Activated CD8-positive, alpha-beta memory T cell treated with anti-CD3 and anti-CD28 coated beads, Interleukin-2, amount 10 ng/mL, durations not matched to agents 7 days and 5 days (primary cell): ENCODE data around the gene F5. TPM values are rescaled to one million over a fixed set of nuclear protein-coding genes. Genes with fewer than 3 reads are reported as not detected.

ENCODE experiments used
- ATAC-seq: fragments of 150-1000 bp; cut with Tn5 transposase; one replicate; pipeline ENCODE4 v1.10.0; 2021; ENCODE audit warnings: moderate library complexity
- CTCF ChIA-PET: fragments of 350-600 bp; sonication (Branson Sonifier 250); formaldehyde crosslinking; loops from one replicate; lab custom pipeline; 2021; ENCODE audit warnings: antibody characterized with exemption; lab: Charles Lee
- DNase-seq: peaks from one replicate; pipeline ENCODE4 v3.0.0-alpha.2; 2020
- H3K27ac Mint-ChIP-seq: one replicate; pipeline ENCODE4 v1.8.0; 2021; ENCODE audit warnings: mild to moderate bottlenecking, mixed read lengths
- H3K27me3 Mint-ChIP-seq: one replicate; pipeline ENCODE4 v1.8.0; 2021; ENCODE audit warnings: mixed read lengths
- H3K36me3 Mint-ChIP-seq: one replicate; pipeline ENCODE4 v1.8.0; 2021; ENCODE audit warnings: mild to moderate bottlenecking, mixed read lengths
- H3K4me1 Mint-ChIP-seq: one replicate; pipeline ENCODE4 v1.8.0; 2021; ENCODE audit warnings: mixed read lengths
- H3K4me3 Mint-ChIP-seq: one replicate; pipeline ENCODE4 v1.8.0; 2021; ENCODE audit warnings: mild to moderate bottlenecking, moderate library complexity, mixed read lengths
- H3K9me3 Mint-ChIP-seq: one replicate; pipeline ENCODE4 v1.8.0; 2022; ENCODE audit warnings: low read depth, mixed read lengths
- total RNA-seq, 2 experiments: library from RNA; stranded (reverse); gene quantifications; one replicate each; pipeline ENCODE4 v1.2.3, GENCODE V29; 2021

Gene F5
- total RNA-seq: 10 to 100 TPM in 1 of 2 experiments, 1 to 10 TPM in 1; 3.1 to 14.0 TPM

DNA sequence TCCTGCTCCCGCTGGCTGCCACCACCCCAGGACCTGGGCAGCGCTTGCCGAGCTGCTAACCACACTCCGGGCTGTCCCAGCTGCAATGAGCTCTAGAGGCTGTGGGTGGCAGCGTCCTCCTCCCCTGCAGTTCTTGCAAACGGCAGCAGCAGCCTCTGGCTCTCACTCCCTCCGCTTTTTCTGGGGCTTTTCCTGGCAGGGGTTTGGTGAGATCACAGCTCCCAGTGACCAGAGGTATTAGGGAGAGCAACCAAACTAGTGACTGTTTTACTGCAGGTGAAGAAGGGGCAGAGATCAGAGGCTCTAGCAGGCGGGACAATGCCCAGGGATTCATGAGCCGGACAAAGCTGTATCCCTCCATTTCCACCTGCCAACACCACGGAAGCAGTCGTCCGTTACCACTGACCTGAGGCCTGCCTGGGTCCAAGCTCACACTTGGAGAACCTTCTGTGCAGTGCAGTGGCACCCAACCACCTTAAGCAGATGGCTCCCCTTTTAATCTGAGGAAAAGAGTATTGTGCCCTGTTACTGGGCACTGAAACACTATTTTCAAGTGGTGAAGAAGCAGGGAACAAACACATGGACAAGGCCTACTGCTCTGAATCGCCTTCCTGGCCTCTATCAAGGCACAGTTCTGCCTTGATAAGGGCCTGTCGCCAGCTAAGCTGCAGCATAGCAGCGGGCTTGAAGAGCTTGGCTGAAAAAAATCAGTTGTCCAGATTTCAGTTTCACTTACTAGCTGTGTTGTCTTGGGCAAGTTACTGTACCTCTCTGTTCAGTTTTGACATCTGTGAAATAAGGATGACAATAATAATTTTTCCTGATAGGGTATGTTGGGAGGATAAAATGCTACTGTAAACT is at the start of gene F5:
Gene F5 (minus strand): TSS at position 87 of the 861 bp plus-strand sequence. CDS start 95 bp downstream, outside the sequence.
- H3K27ac Mint-ChIP-seq: peak within 1 kb of the TSS; percentile 83
- CTCF ChIA-PET: interaction anchor here (0.9 to 2.9 kb wide), 24 partner anchors 10 to 1238 kb away, joined by 3 to 40 read pairs (median 4); no protein-coding TSS in a partner anchor
- no peaks in the 10 kb centered on the region for H3K36me3 Mint-ChIP-seq
- no peaks in the 10 kb centered on the region for H3K9me3 Mint-ChIP-seq
- ATAC-seq (peak; percentile 98), DNase-seq (peak; percentile 88)
- peaks cover 3% of the 10 kb centered on the region for H3K27me3 Mint-ChIP-seq
- H3K4me1 Mint-ChIP-seq: peaks cover 48% of the 10 kb centered on the region
- H3K4me3 Mint-ChIP-seq: peak within 1 kb of the TSS; percentile 81

GRCh38 chr1:169634877-169635276 is 48.6 kb upstream of the F5 start:
- Mint-ChIP-seq H3K27me3 (no peaks in the 10 kb centered on the region), H3K4me3 (no peak overlapping the region), H3K4me1 (no peaks in the 10 kb centered on the region), H3K27ac (no peak overlapping the region), H3K9me3 (peaks cover 21% of the 10 kb centered on the region), H3K36me3 (peaks cover 15% of the 10 kb centered on the region)
- ATAC-seq: no peak
- no peak for DNase-seq
- CTCF ChIA-PET: interaction anchor here (0.7 to 1.3 kb wide), 2 partner anchors 8 to 13 kb away, joined by 3 to 4 read pairs; no protein-coding TSS in a partner anchor

DNA sequence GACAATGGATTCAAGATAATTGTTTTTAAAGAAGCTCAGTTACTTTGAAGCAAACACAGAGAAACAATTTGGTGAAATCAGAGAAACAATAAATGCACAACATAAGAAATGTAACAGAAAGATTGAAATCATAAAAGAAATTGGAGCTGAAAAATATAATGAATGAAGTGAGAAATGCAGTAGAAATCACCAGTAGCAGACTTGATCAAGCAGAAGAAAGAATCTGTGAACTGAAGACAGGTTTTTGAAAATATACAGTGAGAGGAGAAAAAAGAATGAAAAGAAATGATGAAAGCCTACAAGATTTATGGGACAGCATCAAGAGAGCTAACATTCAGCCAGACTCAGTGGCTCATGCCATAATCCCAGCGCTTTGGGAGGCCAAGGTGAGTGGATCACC is 47.9 kb upstream of the F5 start:
- peaks cover under 1% of the 10 kb centered on the region for H3K27me3 Mint-ChIP-seq
- no peak for DNase-seq
- ATAC-seq: no peak
- H3K27ac Mint-ChIP-seq: no peak overlapping the region
- H3K9me3 Mint-ChIP-seq: peaks cover 21% of the 10 kb centered on the region
- no peak overlapping the region for H3K4me3 Mint-ChIP-seq
- H3K36me3 Mint-ChIP-seq: peaks cover 12% of the 10 kb centered on the region
- CTCF ChIA-PET: interaction anchor here (1.3 kb wide), 1 partner anchor 9 kb away, joined by 4 read pairs; no protein-coding TSS in a partner anchor
- H3K4me1 Mint-ChIP-seq: no peaks in the 10 kb centered on the region

- Mint-ChIP-seq H3K4me1 (peaks cover 2% of the 10 kb centered on the region), H3K4me3 (no peak overlapping the region), H3K9me3 (peaks cover 18% of the 10 kb centered on the region), H3K27ac (no peak overlapping the region), H3K36me3 (peaks cover 10% of the 10 kb centered on the region), H3K27me3 (peaks cover 4% of the 10 kb centered on the region)
- CTCF ChIA-PET: no interaction called here
- no peak for ATAC-seq
- DNase-seq: no peak
Measured at GRCh38 chr1:169631249-169631648, 45.0 kb upstream of the F5 start.

GRCh38 chr1:169630006-169630405 is 43.7 kb upstream of the F5 start, which contains the start of gene SELP:
Gene SELP, minus strand, starts transcription at chr1:169630124. Its CDS starts 50 bp downstream, at chr1:169630074.
- H3K27ac Mint-ChIP-seq: no peak within 1 kb of the TSS

DNA sequence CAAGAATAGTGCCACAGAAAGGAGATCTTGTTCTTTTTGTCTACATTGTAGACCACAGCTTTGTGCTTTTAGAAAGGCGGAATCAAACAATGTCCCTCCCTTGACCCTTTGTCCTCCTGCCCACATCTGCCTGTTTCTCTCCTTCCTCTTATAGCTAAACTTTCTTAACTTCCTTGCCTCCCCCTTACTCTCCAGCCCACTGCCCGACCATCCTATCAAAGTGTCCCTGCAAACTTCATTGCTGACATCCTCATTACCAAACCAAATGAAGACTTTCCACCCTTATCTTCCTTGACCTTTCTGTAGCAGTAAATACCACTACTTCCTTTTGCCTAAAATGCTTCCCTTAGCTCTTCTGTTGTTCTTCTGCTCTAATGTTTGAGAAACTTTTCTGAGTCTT is 38.6 kb upstream of the F5 start:
- H3K36me3 Mint-ChIP-seq: peaks cover 2% of the 10 kb centered on the region
- DNase-seq (no peak), ATAC-seq (no peak)
- H3K27ac Mint-ChIP-seq: no peak overlapping the region
- no peaks in the 10 kb centered on the region for H3K9me3 Mint-ChIP-seq
- H3K27me3 Mint-ChIP-seq: peaks cover 4% of the 10 kb centered on the region
- CTCF ChIA-PET: no interaction called here
- peaks cover 13% of the 10 kb centered on the region for H3K4me1 Mint-ChIP-seq
- no peak overlapping the region for H3K4me3 Mint-ChIP-seq

More at GRCh38 chr1:169630006-169630405, 43.7 kb upstream of the F5 start, which contains the start of gene SELP:
- DNase-seq (no peak), ATAC-seq (no peak)
- CTCF ChIA-PET: no interaction called here
- Mint-ChIP-seq H3K4me1 (peaks cover 2% of the 10 kb centered on the region), H3K9me3 (peaks cover 13% of the 10 kb centered on the region), H3K4me3 (no peak within 1 kb of the TSS), H3K36me3 (peaks cover 6% of the 10 kb centered on the region), H3K27me3 (peaks cover 4% of the 10 kb centered on the region)

DNA sequence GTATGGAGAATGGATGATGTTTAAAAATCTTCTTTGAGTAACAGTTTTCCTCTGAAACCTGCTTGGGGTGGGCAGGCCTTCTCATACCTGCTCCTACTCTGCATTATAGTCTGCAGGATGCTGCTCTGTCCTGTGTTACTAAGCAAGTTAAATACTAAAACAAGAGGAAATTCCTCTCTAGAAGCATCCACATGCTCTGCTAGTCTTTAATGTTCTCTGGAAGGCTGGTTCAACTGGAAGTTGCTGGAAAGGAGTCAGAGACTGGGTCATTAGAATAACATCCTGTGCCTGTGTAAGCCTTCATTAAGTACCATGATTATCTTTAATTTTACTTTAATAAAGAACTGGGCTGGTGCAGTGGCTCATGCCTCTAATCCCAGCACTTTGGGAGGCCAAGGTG is 37.8 kb upstream of the F5 start:
- Mint-ChIP-seq H3K4me3 (no peak overlapping the region), H3K27me3 (peaks cover 3% of the 10 kb centered on the region), H3K36me3 (peaks cover 2% of the 10 kb centered on the region), H3K9me3 (no peaks in the 10 kb centered on the region), H3K4me1 (peaks cover 13% of the 10 kb centered on the region), H3K27ac (no peak overlapping the region)
- CTCF ChIA-PET: interaction anchor here (1.1 kb wide), 1 partner anchor 22 kb away, joined by 3 read pairs; no protein-coding TSS in a partner anchor
- DNase-seq: no peak
- no peak for ATAC-seq

DNA sequence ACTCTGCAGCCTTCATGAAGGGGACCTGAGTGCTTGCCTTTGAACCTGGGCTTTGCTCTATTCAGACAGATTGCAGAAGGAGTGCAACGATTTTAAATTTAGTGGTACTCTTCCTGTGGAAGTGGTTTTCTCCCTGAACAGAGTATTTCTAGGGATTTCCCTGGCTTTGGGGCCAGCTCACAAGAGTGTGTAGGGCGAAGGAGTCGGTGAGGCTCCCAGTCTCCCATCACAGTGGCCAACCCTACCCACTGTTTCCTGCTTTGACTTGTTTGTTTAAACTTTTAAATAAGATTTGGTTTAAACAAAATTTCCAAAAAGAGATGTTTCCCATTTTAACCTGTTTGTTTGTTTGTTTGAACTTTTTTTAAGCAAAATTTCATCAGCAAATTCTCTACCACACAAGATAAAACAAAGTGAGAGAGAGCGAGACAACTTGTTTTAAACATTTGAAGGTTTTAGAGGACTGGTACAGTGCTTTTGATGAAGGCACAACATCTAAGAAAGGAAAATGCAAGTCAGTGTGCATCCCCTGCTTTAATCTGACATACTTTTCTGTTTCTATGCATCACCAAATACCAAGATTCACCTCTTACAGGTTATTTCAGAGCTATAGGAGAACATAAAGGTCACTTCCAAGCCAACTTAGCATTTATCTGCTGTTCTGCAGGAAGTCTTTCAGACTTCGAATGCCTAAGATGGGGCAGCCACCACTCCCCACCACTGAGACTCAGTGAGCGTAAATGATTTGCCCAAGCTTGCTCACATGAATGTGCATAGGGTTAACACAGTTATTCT is 37.0 kb upstream of the F5 start:
- no peak overlapping the region for H3K27ac Mint-ChIP-seq
- CTCF ChIA-PET: interaction anchor here (1.1 kb wide), 1 partner anchor 22 kb away, joined by 3 read pairs; no protein-coding TSS in a partner anchor
- H3K9me3 Mint-ChIP-seq: no peaks in the 10 kb centered on the region
- peaks cover 2% of the 10 kb centered on the region for H3K36me3 Mint-ChIP-seq
- peaks cover 2% of the 10 kb centered on the region for H3K27me3 Mint-ChIP-seq
- H3K4me1 Mint-ChIP-seq: peaks cover 13% of the 10 kb centered on the region
- no peak overlapping the region for H3K4me3 Mint-ChIP-seq
- no peak for DNase-seq
- ATAC-seq: no peak

DNA sequence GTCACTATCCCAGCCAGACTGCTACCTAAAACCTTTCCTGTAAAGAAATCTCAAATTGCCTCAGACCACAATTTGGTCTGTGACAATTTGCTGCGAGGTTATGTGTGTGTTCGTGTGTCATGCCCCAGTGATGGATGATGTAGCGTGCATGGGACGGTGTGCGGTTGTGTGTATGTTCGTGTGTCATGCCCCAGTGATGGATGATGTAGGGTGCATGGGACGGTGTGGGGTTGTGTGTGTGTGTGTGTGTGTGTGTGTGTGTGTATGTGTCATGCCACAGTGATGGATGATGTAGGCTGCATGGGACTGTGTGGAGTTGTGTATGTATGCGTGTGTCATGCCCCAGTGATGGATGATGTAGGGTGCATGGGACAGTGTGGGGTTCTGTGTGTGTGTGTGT is 34.3 kb upstream of the F5 start:
- DNase-seq (no peak), ATAC-seq (no peak)
- Mint-ChIP-seq H3K27ac (no peak overlapping the region), H3K4me1 (peaks cover 11% of the 10 kb centered on the region), H3K27me3 (no peaks in the 10 kb centered on the region), H3K36me3 (peaks cover 2% of the 10 kb centered on the region), H3K9me3 (no peaks in the 10 kb centered on the region), H3K4me3 (no peak overlapping the region)
- CTCF ChIA-PET: no interaction called here

DNA sequence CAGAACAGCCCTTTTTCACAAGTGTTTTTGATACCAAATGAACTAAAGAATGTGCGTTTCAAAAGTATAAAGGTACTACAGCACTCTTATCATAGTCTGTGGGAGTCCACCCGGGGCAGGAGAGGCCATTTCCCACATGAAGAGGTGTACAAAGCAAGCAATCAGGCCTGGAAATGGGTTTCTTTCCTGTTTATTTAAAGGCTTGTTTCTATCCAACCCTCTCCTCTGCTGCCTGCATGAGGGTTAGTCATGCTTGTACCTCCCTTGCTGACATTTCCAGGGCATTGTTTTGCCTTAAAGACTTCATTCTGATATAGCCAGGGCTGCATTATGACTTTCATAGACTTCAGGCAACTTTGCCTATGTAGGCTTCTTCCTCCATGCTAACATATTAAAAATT is 32.1 kb upstream of the F5 start:
- DNase-seq (no peak), ATAC-seq (no peak)
- CTCF ChIA-PET: no interaction called here
- H3K4me1 Mint-ChIP-seq: peaks cover 4% of the 10 kb centered on the region
- H3K9me3 Mint-ChIP-seq: no peaks in the 10 kb centered on the region
- no peak overlapping the region for H3K4me3 Mint-ChIP-seq
- H3K27me3 Mint-ChIP-seq: peaks cover 5% of the 10 kb centered on the region
- H3K27ac Mint-ChIP-seq: no peak overlapping the region
- peaks cover 2% of the 10 kb centered on the region for H3K36me3 Mint-ChIP-seq

DNA sequence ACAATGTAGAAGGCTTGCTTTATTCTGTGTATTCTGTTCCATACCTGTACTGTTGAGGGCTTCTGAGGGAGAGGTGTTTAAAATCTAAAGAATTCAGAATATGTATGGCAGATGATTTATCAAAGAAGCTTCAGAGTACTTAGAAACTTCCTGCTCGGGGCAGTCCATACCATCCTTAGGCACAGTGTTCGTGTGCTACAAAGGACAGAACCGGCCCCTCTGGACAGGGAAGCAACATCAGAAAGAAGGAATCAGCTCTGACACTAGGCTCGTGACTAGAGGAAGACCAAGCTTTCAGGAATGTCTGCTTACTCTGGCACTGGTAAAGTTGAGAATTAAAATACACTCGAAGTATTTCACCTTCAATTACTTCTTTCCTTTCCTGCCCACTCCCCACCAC is 29.5 kb upstream of the F5 start:
- Mint-ChIP-seq H3K9me3 (no peaks in the 10 kb centered on the region), H3K4me1 (no peaks in the 10 kb centered on the region), H3K4me3 (no peak overlapping the region), H3K27me3 (peaks cover 12% of the 10 kb centered on the region), H3K36me3 (peaks cover 2% of the 10 kb centered on the region), H3K27ac (no peak overlapping the region)
- ATAC-seq (no peak), DNase-seq (no peak)
- CTCF ChIA-PET: interaction anchor here (1.4 to 1.6 kb wide), 2 partner anchors 14 to 96 kb away, joined by 4 to 6 read pairs; no protein-coding TSS in a partner anchor

DNA sequence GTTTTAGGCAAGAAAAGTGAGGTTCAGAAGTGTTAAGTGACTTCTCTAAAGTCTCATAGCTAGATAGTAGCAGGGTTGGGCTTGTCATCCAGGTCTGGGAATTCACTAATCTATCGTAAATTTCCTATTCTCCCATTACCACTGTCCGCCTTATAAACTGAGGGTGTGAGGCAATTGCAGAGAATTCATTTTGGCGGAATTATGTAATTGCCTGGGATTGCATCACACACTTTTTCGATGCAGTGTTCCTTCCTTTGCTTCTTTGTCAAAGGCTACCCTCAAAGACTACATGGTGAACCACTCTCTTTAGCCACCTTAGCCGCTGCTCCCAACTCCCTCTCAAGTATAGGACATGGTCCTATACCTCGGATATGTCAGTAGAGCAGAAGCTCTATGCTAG is 24.6 kb upstream of the F5 start:
- Mint-ChIP-seq H3K9me3 (no peaks in the 10 kb centered on the region), H3K27me3 (peaks cover 16% of the 10 kb centered on the region), H3K4me3 (no peak overlapping the region), H3K4me1 (no peaks in the 10 kb centered on the region), H3K27ac (no peak overlapping the region), H3K36me3 (no peaks in the 10 kb centered on the region)
- CTCF ChIA-PET: interaction anchor here (3.8 kb wide), 1 partner anchor 9 kb away, joined by 16 read pairs; no protein-coding TSS in a partner anchor
- DNase-seq (no peak), ATAC-seq (no peak)

DNA sequence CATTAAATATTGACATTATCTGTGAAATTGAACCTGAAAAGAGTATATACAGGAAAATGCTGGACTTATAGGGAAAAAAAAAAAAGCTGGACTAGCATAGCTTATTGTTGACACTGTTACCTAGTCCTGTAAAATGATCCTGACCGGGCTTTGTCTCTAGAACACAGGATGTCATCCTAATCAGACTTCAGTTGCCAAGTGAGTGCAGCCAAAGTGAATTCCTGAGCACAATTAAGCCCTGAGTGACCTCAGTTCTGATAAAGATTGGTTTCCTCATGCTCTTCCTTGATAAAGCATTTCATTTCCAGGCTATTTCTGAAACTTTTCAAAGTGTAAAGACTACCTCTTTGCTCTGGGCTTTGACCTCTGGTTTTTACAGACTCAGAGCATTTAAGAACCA is 23.8 kb upstream of the F5 start:
- no peak for ATAC-seq
- H3K4me1 Mint-ChIP-seq: peaks cover 3% of the 10 kb centered on the region
- H3K27me3 Mint-ChIP-seq: peaks cover 13% of the 10 kb centered on the region
- no peak overlapping the region for H3K4me3 Mint-ChIP-seq
- CTCF ChIA-PET: interaction anchor here (1.6 to 3.8 kb wide), 2 partner anchors 8 to 102 kb away, joined by 6 to 16 read pairs; no protein-coding TSS in a partner anchor
- H3K9me3 Mint-ChIP-seq: no peaks in the 10 kb centered on the region
- DNase-seq: no peak
- no peaks in the 10 kb centered on the region for H3K36me3 Mint-ChIP-seq
- no peak overlapping the region for H3K27ac Mint-ChIP-seq
